Endothelial cell of umbilical vein (primary cell): Measurements from ENCODE around the gene ABCG2. TPM values are rescaled to one million over a fixed set of nuclear protein-coding genes. Genes with fewer than 3 reads are reported as not detected.

Experiments
- BruUV-seq: library from RNA; stranded (reverse); fragments of 400-500 nt; replicated peaks from 2 replicates; lab custom pipeline; 2021; lab: Mats Ljungman, UMichigan
- CTCF ChIA-PET: fragments of 300-600, 350-600 bp; sonication (Branson Sonifier 250); formaldehyde crosslinking; loops from one replicate; lab custom pipeline; 2021; ENCODE audit warnings: antibody characterized with exemption, inconsistent platforms; lab: Charles Lee
- POLR2A ChIA-PET: fragments of 300-600, 350-600 bp; sonication (Branson Sonifier 250); formaldehyde crosslinking; loops from one replicate; lab custom pipeline; 2021; ENCODE audit warnings: antibody characterized with exemption, inconsistent platforms; lab: Charles Lee
- DNase-seq: peaks from one replicate; pipeline ENCODE4 v3.0.0-alpha.2; 2011; ENCODE audit warnings: low read depth, low spot score
- FAIRE-seq: peaks from 2 replicates; lab custom pipeline; 2011; peaks lifted over from hg19 to GRCh38; lab: Jason Lieb, UNC
- H2AFZ ChIP-seq: 2 replicates; pipeline ENCODE4 v1.6.0; 2012; ENCODE audit warnings: low read depth, low read length, control low read depth, inconsistent platforms
- H3K27ac ChIP-seq: 2 replicates; pipeline ENCODE4 v1.5.1; 2011; ENCODE audit warnings: low read depth, mild to moderate bottlenecking, control low read depth, low read length, moderate library complexity; ENCODE audit not compliant: insufficient read depth
- H3K27me3 ChIP-seq, 2 experiments: 2 replicates each; pipeline versions ENCODE4 v1.6.0 to v1.6.1; 2011; ENCODE audit warnings: low read length in 2 of 2, mixed read lengths in 1 of 2; ENCODE audit not compliant: control insufficient read depth in 2 of 2, insufficient read depth in 2 of 2
- H3K36me3 ChIP-seq, 2 experiments: 2 replicates in 1 of 2; 3 replicates in 1 of 2; pipeline ENCODE4 v1.5.1; 2011; ENCODE audit warnings: low read length in 2 of 2, mild to moderate bottlenecking in 1 of 2, moderate library complexity in 1 of 2; ENCODE audit not compliant: control insufficient read depth in 2 of 2, insufficient read depth in 2 of 2; ENCODE audit errors: extremely low read depth in 1 of 2
- H3K4me1 ChIP-seq: 3 replicates; pipeline ENCODE4 v1.5.1; 2011; ENCODE audit warnings: mild to moderate bottlenecking, low read length; ENCODE audit not compliant: control insufficient read depth, insufficient read depth; ENCODE audit errors: extremely low read depth
- H3K4me2 ChIP-seq: 2 replicates; pipeline ENCODE4 v1.6.1; 2011; ENCODE audit warnings: low read length, control low read depth, mixed read lengths; ENCODE audit not compliant: insufficient read depth
- H3K4me3 ChIP-seq, 3 experiments: fragments of 200-600 bp in 1 of 3; sonication (generic), shearing (Covaris generic) in 1 of 3; replicated peaks in 1 of 3; 2 replicates each; pipeline ENCODE4 v1.5.1; 2011 to 2016; ENCODE audit warnings: control low read depth in 3 of 3, low read length in 3 of 3, mild to moderate bottlenecking in 2 of 3, inconsistent platforms in 1 of 3, low read depth in 1 of 3, moderate library complexity in 1 of 3; ENCODE audit not compliant: insufficient read depth in 1 of 3
- H3K79me2 ChIP-seq: 2 replicates; pipeline ENCODE4 v1.6.0; 2012; ENCODE audit warnings: low read length, inconsistent platforms; ENCODE audit not compliant: control insufficient read depth, insufficient read depth
- H3K9ac ChIP-seq: replicated peaks from 2 replicates; pipeline ENCODE3; 2011; ENCODE audit warnings: low read length, control low read depth; ENCODE audit not compliant: insufficient read depth; ENCODE audit errors: extremely low read depth
- H3K9me1 ChIP-seq: replicated peaks from 3 replicates; pipeline ENCODE4 v1.6.0; 2011; ENCODE audit warnings: mild to moderate bottlenecking, low read length; ENCODE audit not compliant: control insufficient read depth, insufficient read depth; ENCODE audit errors: extremely low read depth
- H3K9me3 ChIP-seq: replicated peaks from 2 replicates; pipeline ENCODE4 v1.5.1; 2012; ENCODE audit warnings: low read length, inconsistent platforms; ENCODE audit not compliant: control insufficient read depth, insufficient read depth
- H4K20me1 ChIP-seq: replicated peaks from 2 replicates; pipeline ENCODE3; 2011; ENCODE audit warnings: mild to moderate bottlenecking, low read length; ENCODE audit not compliant: control insufficient read depth, insufficient read depth; ENCODE audit errors: extremely low read depth
- CTCF ChIP-seq, 2 donors: IDR thresholded peaks; 1 replicate in 1 of 2; 2 replicates in 1 of 2; pipeline ENCODE4 v1.5.1; 2011; ENCODE audit warnings: low read length in 2 of 2, mild to moderate bottlenecking in 2 of 2, moderate library complexity in 2 of 2, control low read depth in 1 of 2, inconsistent platforms in 1 of 2, low read depth in 1 of 2; ENCODE audit not compliant: insufficient read depth in 1 of 2; ENCODE audit errors: extremely low read depth in 1 of 2
- EZH2 ChIP-seq: IDR thresholded peaks from 2 replicates; pipeline ENCODE4 v1.6.1; 2012; ENCODE audit warnings: borderline replicate concordance, low read depth, mild to moderate bottlenecking, moderate library complexity, low read length, inconsistent platforms; ENCODE audit not compliant: severe bottlenecking
- FOS ChIP-seq: IDR thresholded peaks from 2 replicates; pipeline ENCODE4 v1.6.1; 2011; ENCODE audit warnings: mild to moderate bottlenecking, low read length, moderate library complexity, borderline replicate concordance; ENCODE audit not compliant: insufficient read depth
- GATA2 ChIP-seq: IDR thresholded peaks from 2 replicates; pipeline ENCODE4 v1.7.0; 2011; ENCODE audit warnings: low read depth, mild to moderate bottlenecking, moderate library complexity, mixed read lengths, low read length; ENCODE audit not compliant: insufficient read length, insufficient read depth
- JUN ChIP-seq: IDR thresholded peaks from 2 replicates; pipeline ENCODE4 v1.6.1; 2011; ENCODE audit warnings: borderline replicate concordance, low read depth; ENCODE audit not compliant: insufficient read length, insufficient read depth
- MAX ChIP-seq: IDR thresholded peaks from 2 replicates; pipeline ENCODE4 v1.6.1; 2011; ENCODE audit not compliant: insufficient read depth, insufficient read length
- MYC ChIP-seq: IDR thresholded peaks from one replicate; pipeline ENCODE4 v1.6.1; 2011; ENCODE audit warnings: mild to moderate bottlenecking, low read depth, low read length
- POLR2A ChIP-seq: IDR thresholded peaks from 2 replicates; pipeline ENCODE4 v1.6.1; 2012; ENCODE audit warnings: low read depth, mild to moderate bottlenecking, control low read depth, low read length
- POLR2AphosphoS5 ChIP-seq: IDR thresholded peaks from 2 replicates; pipeline ENCODE4 v1.6.1; 2012; ENCODE audit warnings: low read depth, mild to moderate bottlenecking, control low read depth, low read length, moderate library complexity; ENCODE audit not compliant: insufficient read depth
- dilution Hi-C: fragments of 300-500 bp; cut with MboI; formaldehyde crosslinking; loops from one replicate; pipeline ENCODE4 v1.15.0; 2019; ENCODE audit warnings: low sequenced_read_pairs; ENCODE audit not compliant: extremely low pct_ligation_motif_present
- intact Hi-C: fragments of 100-400 bp; cut with micrococcal nuclease; formaldehyde crosslinking; loops from one replicate; pipeline ENCODE4 v1.10.0; 2022
- polyA plus RNA-seq, 4 experiments: library from polyadenylated mRNA; depleted of rRNA in 3 of 4; stranded (reverse) in 3 of 4; unstranded in 1 of 4; fragments of >200 nt; gene quantifications; 2 replicates each; pipeline versions ENCODE4 v1.2.1 to v1.2.3, GENCODE V29; 2011 to 2012; ENCODE audit warnings: missing spikeins in 1 of 4
- total RNA-seq: library from RNA; stranded (reverse); gene quantifications from 2 replicates; pipeline ENCODE4 v1.2.3, GENCODE V29; 2021

The ABCG2 gene
- total and polyA plus RNA-seq, 2 donors (not counting 3 experiments of a cell fraction or from before 2014, with no cell fraction given): 3.4 to 5.0 TPM

- no peaks in the 10 kb centered on the region for H3K36me3 ChIP-seq
- no peaks in the 10 kb centered on the region for H3K9me3 ChIP-seq
- ChIA-PET POLR2A (no interaction called here), CTCF (no interaction called here)
- no peak overlapping the region for H3K9ac ChIP-seq
- no peak for DNase-seq
- H3K4me1 ChIP-seq: peaks cover 14% of the 10 kb centered on the region
- H3K79me2 ChIP-seq: no peaks in the 10 kb centered on the region
- dilution Hi-C loops (no loop called here), intact Hi-C loops (loop anchor here (10.0 kb wide), 1 partner anchor 545 kb away; the partner anchor contains the start of gene DMP1)
- H3K27ac ChIP-seq: no peak overlapping the region
- BruUV-seq: no TSS peak
- no peak overlapping the region for H2AFZ ChIP-seq
- no peaks in the 10 kb centered on the region for H3K27me3 ChIP-seq
- no peak for FAIRE-seq
- H3K4me2 ChIP-seq: no peak overlapping the region
- no peaks in the 10 kb centered on the region for H3K9me1 ChIP-seq
- H4K20me1 ChIP-seq: no peaks in the 10 kb centered on the region
- no peak overlapping the region for H3K4me3 ChIP-seq
- TF ChIP-seq POLR2A: no peak
- no peak for TF ChIP-seq POLR2AphosphoS5
- no peak for TF ChIP-seq EZH2
- no peak for TF ChIP-seq JUN
- no peak for TF ChIP-seq GATA2
- no peak for TF ChIP-seq MAX
- no peak for TF ChIP-seq FOS
- no peak for TF ChIP-seq MYC
- TF ChIP-seq CTCF (IDR thresholded peaks at IDR 0.05; ENCODE audit: extremely low read depth in 1 of 2, insufficient read depth in 1 of 2, low read depth in 1 of 2, low read length in 2 of 2): no peak
These were observed 41.7 kb upstream of the ABCG2 start for GRCh38 chr4:88200186-88200585.
